Parathyroid adenoma (tissue), 2 donors: ENCODE measurements around the gene TMEM190.

Experiments
- H2AFZ ChIP-seq: fragments of 300-600 bp; sonication (generic); one replicate; pipeline ENCODE4 v1.7.0; 2017; ENCODE audit warnings: antibody characterized with exemption, mild to moderate bottlenecking
- H3K27ac ChIP-seq: fragments of 300-600 bp; sonication (generic); one replicate; pipeline ENCODE4 v1.7.0; 2017
- H3K27me3 ChIP-seq: fragments of 300-600 bp; sonication (generic); one replicate; pipeline ENCODE4 v1.7.0; 2017; ENCODE audit warnings: low read length; ENCODE audit not compliant: control insufficient read depth, insufficient read depth
- H3K36me3 ChIP-seq: fragments of 300-600 bp; sonication (generic); one replicate; pipeline ENCODE4 v1.7.0; 2017; ENCODE audit warnings: low read length; ENCODE audit not compliant: control insufficient read depth, insufficient read depth
- H3K4me1 ChIP-seq: fragments of 300-600 bp; sonication (generic); one replicate; pipeline ENCODE4 v1.7.0; 2017; ENCODE audit warnings: control low read depth
- H3K4me2 ChIP-seq: fragments of 300-600 bp; sonication (generic); one replicate; pipeline ENCODE4 v1.7.0; 2017; ENCODE audit warnings: low read length
- H3K4me3 ChIP-seq: fragments of 300-600 bp; sonication (generic); one replicate; pipeline ENCODE4 v1.7.0; 2017; ENCODE audit warnings: low read depth, low read length
- H3K79me2 ChIP-seq: fragments of 300-600 bp; sonication (generic); one replicate; pipeline ENCODE4 v1.7.0; 2017; ENCODE audit warnings: control low read depth
- H3K9ac ChIP-seq: fragments of 300-600 bp; sonication (generic); one replicate; pipeline ENCODE4 v1.7.0; 2017; ENCODE audit warnings: mild to moderate bottlenecking
- H3K9me3 ChIP-seq: fragments of 300-600 bp; sonication (generic); one replicate; pipeline ENCODE4 v1.7.0; 2017; ENCODE audit warnings: low read length; ENCODE audit not compliant: control insufficient read depth
- TF ChIP-seq, protein P1 (sequence below): fragments of 300-600 bp; sonication (generic); IDR thresholded peaks from one replicate; pipeline ENCODE4 v1.7.0; 2017; ENCODE audit warnings: antibody characterized with exemption, mild to moderate bottlenecking
- donor health status: primary hyperparathyroidism.

The TMEM190 gene

DNA sequence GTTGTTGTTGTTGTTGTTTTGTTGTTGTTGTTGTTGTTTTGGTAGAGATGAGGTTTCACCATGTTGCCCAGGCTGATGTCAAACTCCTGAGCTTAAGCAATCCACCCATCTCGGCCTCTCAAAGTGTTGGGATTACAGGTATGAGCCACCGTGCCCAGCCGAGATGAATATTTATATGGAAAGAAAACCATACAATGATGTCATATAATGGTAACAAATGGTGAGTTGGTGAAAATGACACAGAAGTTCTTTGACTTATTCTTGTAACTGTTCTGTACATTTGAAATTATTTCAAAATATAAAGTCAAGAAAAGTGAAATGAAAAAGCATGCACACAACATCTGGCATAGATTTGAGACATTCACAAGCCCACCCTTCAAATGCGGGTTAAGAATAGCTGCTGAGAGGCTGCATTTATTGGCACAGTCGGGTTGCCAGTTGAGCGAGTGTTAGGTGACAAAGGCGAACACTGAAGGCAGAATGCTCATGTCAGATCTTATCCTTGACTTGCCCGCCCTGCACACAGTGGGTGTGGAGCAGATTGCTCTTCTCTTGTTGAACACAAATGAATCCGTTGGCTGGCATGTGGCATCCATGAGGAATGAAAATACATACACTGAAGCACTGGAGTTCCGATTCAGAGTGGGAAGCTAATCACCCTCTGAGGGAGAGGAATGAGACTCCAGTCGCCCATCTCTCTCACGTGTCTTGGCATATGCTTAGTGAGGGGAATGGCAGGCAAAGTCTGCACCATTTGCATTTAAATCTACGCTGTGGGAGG, 46.8 kb downstream of the TMEM190 start:
- Histone ChIP-seq H3K9ac (no peak overlapping the region), H3K79me2 (no peaks in the 10 kb centered on the region), H3K4me1 (no peaks in the 10 kb centered on the region), H3K36me3 (no peaks in the 10 kb centered on the region), H2AFZ (no peak overlapping the region), H3K27me3 (no peaks in the 10 kb centered on the region), H3K27ac (no peak overlapping the region), H3K4me2 (no peak overlapping the region), H3K4me3 (no peak overlapping the region), H3K9me3 (no peaks in the 10 kb centered on the region)
- TF ChIP-seq, protein P1, sequence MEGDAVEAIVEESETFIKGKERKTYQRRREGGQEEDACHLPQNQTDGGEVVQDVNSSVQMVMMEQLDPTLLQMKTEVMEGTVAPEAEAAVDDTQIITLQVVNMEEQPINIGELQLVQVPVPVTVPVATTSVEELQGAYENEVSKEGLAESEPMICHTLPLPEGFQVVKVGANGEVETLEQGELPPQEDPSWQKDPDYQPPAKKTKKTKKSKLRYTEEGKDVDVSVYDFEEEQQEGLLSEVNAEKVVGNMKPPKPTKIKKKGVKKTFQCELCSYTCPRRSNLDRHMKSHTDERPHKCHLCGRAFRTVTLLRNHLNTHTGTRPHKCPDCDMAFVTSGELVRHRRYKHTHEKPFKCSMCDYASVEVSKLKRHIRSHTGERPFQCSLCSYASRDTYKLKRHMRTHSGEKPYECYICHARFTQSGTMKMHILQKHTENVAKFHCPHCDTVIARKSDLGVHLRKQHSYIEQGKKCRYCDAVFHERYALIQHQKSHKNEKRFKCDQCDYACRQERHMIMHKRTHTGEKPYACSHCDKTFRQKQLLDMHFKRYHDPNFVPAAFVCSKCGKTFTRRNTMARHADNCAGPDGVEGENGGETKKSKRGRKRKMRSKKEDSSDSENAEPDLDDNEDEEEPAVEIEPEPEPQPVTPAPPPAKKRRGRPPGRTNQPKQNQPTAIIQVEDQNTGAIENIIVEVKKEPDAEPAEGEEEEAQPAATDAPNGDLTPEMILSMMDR, result no peak

GRCh38 chr19:55424518-55424917, 47.9 kb downstream of the TMEM190 start:
- Histone ChIP-seq H3K27me3 (no peaks in the 10 kb centered on the region), H3K4me1 (no peaks in the 10 kb centered on the region), H3K27ac (no peak overlapping the region), H3K9me3 (no peaks in the 10 kb centered on the region), H2AFZ (no peak overlapping the region), H3K79me2 (no peaks in the 10 kb centered on the region), H3K4me3 (no peak overlapping the region), H3K9ac (no peak overlapping the region), H3K4me2 (no peak overlapping the region), H3K36me3 (no peaks in the 10 kb centered on the region)
- TF ChIP-seq, protein P1, result no peak

DNA sequence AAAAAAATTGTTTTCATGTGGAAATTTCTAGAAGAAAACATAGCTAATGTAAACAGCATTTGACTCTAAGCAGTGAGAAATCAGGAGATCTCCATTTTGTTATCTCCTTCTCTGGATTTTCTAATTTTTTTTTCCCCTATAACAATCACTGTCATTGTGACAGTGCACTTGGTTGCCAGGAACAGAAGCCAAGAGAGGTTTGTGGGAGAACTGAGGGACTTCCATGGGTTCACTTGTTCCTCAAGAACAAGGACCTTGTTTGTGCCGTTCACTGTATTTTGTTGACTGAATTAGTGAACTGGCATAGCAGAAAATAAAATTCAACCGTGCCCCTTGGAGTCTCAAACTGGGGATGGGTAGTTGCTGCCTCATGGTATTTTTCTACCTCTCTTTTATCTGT, 49.4 kb downstream of the TMEM190 start:
- H3K9ac ChIP-seq, result no peak overlapping the region
- H3K36me3 ChIP-seq, result no peaks in the 10 kb centered on the region
- H3K27ac ChIP-seq, result no peak overlapping the region
- no peak overlapping the region for H2AFZ ChIP-seq
- TF ChIP-seq, protein P1, result no peak
- no peaks in the 10 kb centered on the region for H3K27me3 ChIP-seq
- no peaks in the 10 kb centered on the region for H3K9me3 ChIP-seq
- H3K4me1 ChIP-seq, result no peaks in the 10 kb centered on the region
- no peak overlapping the region for H3K4me2 ChIP-seq
- no peaks in the 10 kb centered on the region for H3K79me2 ChIP-seq
- no peak overlapping the region for H3K4me3 ChIP-seq
